ENCODE results near the gene AKT3. TPM values are rescaled to one million over a fixed set of nuclear protein-coding genes. Genes with fewer than 3 reads are reported as not detected.

AKT3 gene
- total and polyA plus RNA-seq, 2 donors (not counting 1 experiment from before 2014, with no cell fraction given): 37.8 to 42.0 TPM

- no peaks in the 10 kb centered on the region for H3K9me3 ChIP-seq (ENCODE audit: control insufficient read depth, insufficient read depth, low read depth, low read length)
- no peaks in the 10 kb centered on the region for H3K79me2 ChIP-seq (ENCODE audit: control insufficient read depth, insufficient read depth, low read length)
- no peak for TF ChIP-seq CTCF (conservative IDR thresholded peaks at IDR 0.05 in 1 of 2, IDR thresholded peaks at IDR 0.05 in 1 of 2; ENCODE audit: low read depth in 1 of 2, low read length in 2 of 2)
- TF ChIP-seq EZH2 (IDR thresholded peaks at IDR 0.05; ENCODE audit: low read length, missing control alignments): no peak
- peak in 1 of 2 donors; percentile 28 for DNase-seq (ENCODE audit: low read depth in 2 of 2)
- H3K36me3 ChIP-seq (ENCODE audit: control insufficient read depth, insufficient read depth, low read length): no peaks in the 10 kb centered on the region
- H3K4me3 ChIP-seq (replicated peaks in 1 of 4; ENCODE audit: control extremely low read depth in 1 of 4, insufficient read depth in 1 of 4, low read depth in 3 of 4, low read length in 4 of 4): no peak overlapping the region
- H4K20me1 ChIP-seq (ENCODE audit: control insufficient read depth, extremely low read depth, insufficient read depth, low read length): peaks cover 3% of the 10 kb centered on the region
- no peak overlapping the region for H2AFZ ChIP-seq (ENCODE audit: low read length)
- H3K9ac ChIP-seq (ENCODE audit: insufficient read depth, low read length): no peak overlapping the region
- no peaks in the 10 kb centered on the region for H3K4me1 ChIP-seq (ENCODE audit: control insufficient read depth, extremely low read depth, insufficient read depth, low read length)
- H3K27me3 ChIP-seq (ENCODE audit: control insufficient read depth, insufficient read depth, low read length): no peaks in the 10 kb centered on the region
- H3K4me2 ChIP-seq (ENCODE audit: extremely low read depth, insufficient read depth, low read length): no peak overlapping the region
- H3K27ac ChIP-seq (ENCODE audit: insufficient read depth, low read length): no peak overlapping the region
These were observed 409.6 kb downstream of the AKT3 start for GRCh38 chr1:243440406-243440805.

- H3K36me3 ChIP-seq (ENCODE audit: control insufficient read depth, insufficient read depth, low read length): no peaks in the 10 kb centered on the region
- peak in 1 of 2 donors; percentile 85 for DNase-seq (ENCODE audit: low read depth in 2 of 2)
- no peaks in the 10 kb centered on the region for H3K4me1 ChIP-seq (ENCODE audit: control insufficient read depth, extremely low read depth, insufficient read depth, low read length)
- no peak overlapping the region for H2AFZ ChIP-seq (ENCODE audit: low read length)
- no peak for TF ChIP-seq EZH2 (IDR thresholded peaks at IDR 0.05; ENCODE audit: low read length, missing control alignments)
- no peak for TF ChIP-seq CTCF (conservative IDR thresholded peaks at IDR 0.05 in 1 of 2, IDR thresholded peaks at IDR 0.05 in 1 of 2; ENCODE audit: low read depth in 1 of 2, low read length in 2 of 2)
- H3K4me2 ChIP-seq (ENCODE audit: extremely low read depth, insufficient read depth, low read length): no peak overlapping the region
- no peak overlapping the region for H3K9ac ChIP-seq (ENCODE audit: insufficient read depth, low read length)
- H3K79me2 ChIP-seq (ENCODE audit: control insufficient read depth, insufficient read depth, low read length): no peaks in the 10 kb centered on the region
- H3K27ac ChIP-seq (ENCODE audit: insufficient read depth, low read length): no peak overlapping the region
- no peaks in the 10 kb centered on the region for H3K27me3 ChIP-seq (ENCODE audit: control insufficient read depth, insufficient read depth, low read length)
- H3K9me3 ChIP-seq (ENCODE audit: control insufficient read depth, insufficient read depth, low read depth, low read length): no peaks in the 10 kb centered on the region
- H3K4me3 ChIP-seq (replicated peaks in 1 of 4; ENCODE audit: control extremely low read depth in 1 of 4, insufficient read depth in 1 of 4, low read depth in 3 of 4, low read length in 4 of 4): no peak overlapping the region
- H4K20me1 ChIP-seq (ENCODE audit: control insufficient read depth, extremely low read depth, insufficient read depth, low read length): peaks cover 3% of the 10 kb centered on the region
These were observed 411.2 kb downstream of the AKT3 start for GRCh38 chr1:243438815-243439214.

Other genes with a start within 250 kb of the AKT3 start
- gene ZBTB18, start 201.0 kb upstream of the AKT3 start, total RNA-seq: 9.0 and 12.6 TPM in 2 replicates
- 7.7 and 10.3 TPM in 2 replicates for gene ZBTB18, start 201.0 kb upstream of the AKT3 start, polyA plus RNA-seq

Measured in fibroblast of lung (primary cell).